GM12891 (cell line): Measurements from ENCODE around the gene SYCP2L.
"Not testable (repeated sequence)": the region's sequence is repeated elsewhere in the genome, so short reads cannot be mapped to it uniquely, and the experiment has no call there.

Experiments used
- DNase-seq: peaks from one replicate; pipeline ENCODE4 v3.0.0; 2011; ENCODE audit warnings: low spot score; ENCODE audit not compliant: insufficient read length
- FAIRE-seq: peaks from 2 replicates; lab custom pipeline; 2011; peaks lifted over from hg19 to GRCh38; lab: Jason Lieb, UNC
- PAX5 ChIP-seq: IDR thresholded peaks from 2 replicates; pipeline ENCODE4 v1.6.1; 2011; ENCODE audit warnings: low read length, moderate library complexity, mild to moderate bottlenecking; ENCODE audit not compliant: insufficient read depth, severe bottlenecking
- POLR2A ChIP-seq: IDR thresholded peaks from 2 replicates; pipeline ENCODE4 v1.6.1; 2011; ENCODE audit warnings: low read depth, low read length, control low read depth
- POLR2AphosphoS5 ChIP-seq: IDR thresholded peaks from 2 replicates; pipeline ENCODE4 v1.6.1; 2011; ENCODE audit warnings: low read depth, low read length, control low read depth
- POU2F2 ChIP-seq: IDR thresholded peaks from 2 replicates; pipeline ENCODE4 v1.6.1; 2011; ENCODE audit warnings: low read depth, mild to moderate bottlenecking, control low read depth, low read length, moderate library complexity
- SPI1 ChIP-seq: IDR thresholded peaks from 2 replicates; pipeline ENCODE4 v1.6.1; 2011; ENCODE audit warnings: low read depth, low read length, control low read depth
- TAF1 ChIP-seq: IDR thresholded peaks from 2 replicates; pipeline ENCODE4 v1.6.1; 2011; ENCODE audit warnings: low read depth, low read length, control low read depth

Gene SYCP2L

GRCh38 chr6:10976571-10976970, 89.7 kb downstream of the SYCP2L start:
- FAIRE-seq: no peak
- no peak for DNase-seq
- TF ChIP-seq PAX5 (no peak), POLR2AphosphoS5 (no peak), SPI1 (no peak), TAF1 (no peak), POLR2A (no peak), POU2F2 (no peak)

DNA sequence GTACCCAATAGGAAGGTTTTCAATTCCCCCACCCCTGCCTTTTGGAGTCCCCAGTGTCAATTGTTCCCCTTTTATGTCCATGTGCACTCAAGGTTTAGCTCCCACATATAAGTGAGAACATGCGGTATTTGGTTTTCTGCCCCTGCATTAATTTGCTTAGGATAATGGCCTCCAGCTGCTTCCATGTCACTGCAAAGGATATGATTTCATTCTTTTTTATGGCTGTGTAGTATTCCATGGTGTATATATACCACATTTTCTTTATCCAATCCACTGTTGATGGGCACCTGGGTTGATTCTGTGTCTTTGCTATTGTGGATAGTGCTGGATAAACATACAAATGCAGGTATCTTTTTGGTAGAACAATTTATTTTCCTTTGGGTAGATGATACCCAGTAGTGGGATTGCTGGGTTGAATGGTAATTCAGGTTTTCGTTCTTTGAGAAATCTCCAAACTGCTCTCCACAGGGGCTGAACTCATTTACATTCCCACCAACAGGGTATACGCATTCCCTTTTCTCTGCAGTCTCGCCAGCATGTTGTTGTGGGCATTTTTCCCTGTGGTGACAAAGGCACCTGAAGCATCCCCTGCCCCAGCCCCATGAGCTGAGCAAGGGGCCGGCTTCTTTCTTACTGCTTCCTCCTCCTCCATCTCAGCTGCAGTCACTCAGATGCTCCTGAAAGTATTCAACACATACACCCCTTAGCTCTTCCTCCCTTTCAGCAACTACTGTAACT, 90.5 kb downstream of the SYCP2L start:
- DNase-seq (no peak), FAIRE-seq (no peak)
- TF ChIP-seq TAF1: no peak
- TF ChIP-seq POLR2A: no peak
- TF ChIP-seq POLR2AphosphoS5: no peak
- no peak for TF ChIP-seq SPI1
- TF ChIP-seq POU2F2: no peak

GRCh38 chr6:10979603-10980002, 92.8 kb downstream of the SYCP2L start:
- FAIRE-seq (no peak), DNase-seq (no peak)
- TF ChIP-seq POU2F2 (no peak), PAX5 (no peak), SPI1 (no peak), POLR2AphosphoS5 (no peak), TAF1 (no peak), POLR2A (no peak)

- no peak for DNase-seq
- no peak for FAIRE-seq
- TF ChIP-seq POLR2AphosphoS5 (no peak), TAF1 (no peak), PAX5 (no peak), POLR2A (no peak), SPI1 (no peak), POU2F2 (no peak)
Measured at GRCh38 chr6:10981409-10981808, 94.6 kb downstream of the SYCP2L start.

- not testable (repeated sequence) for DNase-seq, FAIRE-seq
Measured at GRCh38 chr6:10984959-10985358, 98.1 kb downstream of the SYCP2L start.

GRCh38 chr6:10989587-10989986, 102.7 kb downstream of the SYCP2L start:
- DNase-seq: no peak

GRCh38 chr6:10991115-10991514, 104.3 kb downstream of the SYCP2L start:
- no peak for DNase-seq
- FAIRE-seq: no peak
- no peak for TF ChIP-seq PAX5
- no peak for TF ChIP-seq TAF1
- no peak for TF ChIP-seq SPI1
- no peak for TF ChIP-seq POU2F2
- no peak for TF ChIP-seq POLR2AphosphoS5
- TF ChIP-seq POLR2A: no peak

More at GRCh38 chr6:10989587-10989986, 102.7 kb downstream of the SYCP2L start:
- no peak for TF ChIP-seq PAX5
- no peak for TF ChIP-seq POLR2A
- no peak for FAIRE-seq

DNA sequence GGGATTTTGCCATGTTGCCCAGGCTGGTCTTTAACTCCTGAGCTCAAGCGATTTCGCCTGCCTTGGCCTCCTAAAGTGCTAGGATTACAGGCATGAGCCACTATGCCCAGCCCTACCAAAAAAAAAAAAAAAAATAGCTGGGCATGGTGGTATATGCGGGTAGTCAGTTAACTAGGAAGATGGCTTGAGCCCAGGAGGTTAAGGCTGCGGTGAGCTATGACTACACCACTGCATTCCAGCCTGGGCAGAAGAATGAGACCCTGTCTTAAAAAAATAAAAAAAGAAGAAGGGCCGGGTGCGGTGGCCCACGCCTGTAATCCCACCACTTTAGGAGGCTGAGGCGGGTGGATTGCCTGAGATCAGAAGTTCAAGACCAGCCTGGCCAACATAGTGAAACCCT, 107.0 kb downstream of the SYCP2L start:
- DNase-seq (no peak), FAIRE-seq (no peak)
- no peak for TF ChIP-seq SPI1
- TF ChIP-seq POLR2AphosphoS5: no peak
- TF ChIP-seq POU2F2: no peak
- TF ChIP-seq POLR2A: no peak
- TF ChIP-seq PAX5: no peak
- no peak for TF ChIP-seq TAF1

- no peak for TF ChIP-seq TAF1
- no peak for TF ChIP-seq PAX5
- no peak for TF ChIP-seq SPI1
- TF ChIP-seq POU2F2: no peak
- TF ChIP-seq POLR2AphosphoS5: no peak
- TF ChIP-seq POLR2A: no peak
- FAIRE-seq: no peak
- DNase-seq: no peak
Measured at GRCh38 chr6:10995114-10995707, 108.4 kb downstream of the SYCP2L start.

GRCh38 chr6:10999994-11000393, 113.1 kb downstream of the SYCP2L start:
- TF ChIP-seq PAX5 (no peak), POU2F2 (no peak), SPI1 (no peak), TAF1 (no peak), POLR2A (no peak)
- DNase-seq (no peak), FAIRE-seq (no peak)
